ENCODE data around the gene ANO2.

DNA sequence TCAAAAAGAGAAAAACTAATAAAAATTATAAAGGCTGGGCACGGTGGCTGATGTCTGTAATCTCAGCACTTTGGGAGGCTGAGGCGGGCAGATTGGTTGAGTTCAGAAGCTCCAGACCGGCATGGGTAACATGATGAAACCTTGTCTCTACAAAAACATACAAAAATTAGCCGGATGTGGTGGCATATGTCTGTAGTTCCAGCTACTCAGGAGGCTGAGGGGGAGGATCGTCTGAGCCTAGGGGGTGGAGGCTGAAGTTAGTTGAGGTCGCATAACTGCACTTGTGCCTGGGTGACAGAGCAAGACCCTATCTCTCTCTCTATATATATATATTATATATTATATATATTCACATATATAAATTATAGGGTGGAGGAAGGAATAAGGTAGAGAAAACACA is 32.5 kb upstream of the ANO2 start:
- TF ChIP-seq POLR2AphosphoS5 (IDR thresholded peaks at IDR 0.05) (no peak), EP300 (IDR thresholded peaks at IDR 0.05; ENCODE audit: low read depth) (no peak)
- TF ChIP-seq, protein P1, sequence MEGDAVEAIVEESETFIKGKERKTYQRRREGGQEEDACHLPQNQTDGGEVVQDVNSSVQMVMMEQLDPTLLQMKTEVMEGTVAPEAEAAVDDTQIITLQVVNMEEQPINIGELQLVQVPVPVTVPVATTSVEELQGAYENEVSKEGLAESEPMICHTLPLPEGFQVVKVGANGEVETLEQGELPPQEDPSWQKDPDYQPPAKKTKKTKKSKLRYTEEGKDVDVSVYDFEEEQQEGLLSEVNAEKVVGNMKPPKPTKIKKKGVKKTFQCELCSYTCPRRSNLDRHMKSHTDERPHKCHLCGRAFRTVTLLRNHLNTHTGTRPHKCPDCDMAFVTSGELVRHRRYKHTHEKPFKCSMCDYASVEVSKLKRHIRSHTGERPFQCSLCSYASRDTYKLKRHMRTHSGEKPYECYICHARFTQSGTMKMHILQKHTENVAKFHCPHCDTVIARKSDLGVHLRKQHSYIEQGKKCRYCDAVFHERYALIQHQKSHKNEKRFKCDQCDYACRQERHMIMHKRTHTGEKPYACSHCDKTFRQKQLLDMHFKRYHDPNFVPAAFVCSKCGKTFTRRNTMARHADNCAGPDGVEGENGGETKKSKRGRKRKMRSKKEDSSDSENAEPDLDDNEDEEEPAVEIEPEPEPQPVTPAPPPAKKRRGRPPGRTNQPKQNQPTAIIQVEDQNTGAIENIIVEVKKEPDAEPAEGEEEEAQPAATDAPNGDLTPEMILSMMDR (IDR thresholded peaks at IDR 0.05): no peak

All from transverse colon (tissue), 4 donors.